Measurements from ENCODE around the gene SVEP1.
A peak's percentile ranks its signal among the peaks of the same experiment; 100 is the strongest.
"Not testable (repeated sequence)": the region's sequence is repeated elsewhere in the genome, so short reads cannot be mapped to it uniquely, and the experiment has no call there.

Gene SVEP1

GRCh38 chr9:110579034-110579861 is at the start of gene SVEP1:
TSS of gene SVEP1 (minus strand) at chr9:110579741. CDS start at chr9:110579543, 198 bp downstream.
- peak; percentile 67 for DNase-seq (ENCODE audit: low spot score)

GRCh38 chr9:110626101-110626829 is 46.7 kb upstream of the SVEP1 start:
- no peak for DNase-seq (ENCODE audit: low spot score)

- peak; percentile 84 for DNase-seq (ENCODE audit: low spot score)
Measured at GRCh38 chr9:110623462-110624025, 44.0 kb upstream of the SVEP1 start.

GRCh38 chr9:110622368-110622767 is 42.8 kb upstream of the SVEP1 start:
- no peak for DNase-seq (ENCODE audit: low spot score)

- DNase-seq (ENCODE audit: low spot score) = peak; percentile 61
Measured at GRCh38 chr9:110620726-110621125, 41.2 kb upstream of the SVEP1 start.

- peak; percentile 22 for DNase-seq (ENCODE audit: low spot score)
Measured at GRCh38 chr9:110619831-110620230, 40.3 kb upstream of the SVEP1 start.

GRCh38 chr9:110615498-110615897 is 36.0 kb upstream of the SVEP1 start:
- no peak for DNase-seq (ENCODE audit: low spot score)

- not testable (repeated sequence) for DNase-seq (ENCODE audit: low spot score)
Measured at GRCh38 chr9:110614576-110614975, 35.0 kb upstream of the SVEP1 start.

- DNase-seq (ENCODE audit: low spot score) = no peak
Measured at GRCh38 chr9:110606179-110606790, 26.7 kb upstream of the SVEP1 start.

GRCh38 chr9:110605565-110605964 is 26.0 kb upstream of the SVEP1 start:
- no peak for DNase-seq (ENCODE audit: low spot score)

GRCh38 chr9:110604171-110604601 is 24.6 kb upstream of the SVEP1 start:
- DNase-seq (ENCODE audit: low spot score) = no peak

- no peak for DNase-seq (ENCODE audit: low spot score)
Measured at GRCh38 chr9:110602281-110602680, 22.7 kb upstream of the SVEP1 start.

- no peak for DNase-seq (ENCODE audit: low spot score)
Measured at GRCh38 chr9:110601098-110601497, 21.6 kb upstream of the SVEP1 start.

GRCh38 chr9:110599468-110599867 is 19.9 kb upstream of the SVEP1 start:
- no peak for DNase-seq (ENCODE audit: low spot score)

GRCh38 chr9:110592044-110592830 is 12.7 kb upstream of the SVEP1 start:
- DNase-seq (ENCODE audit: low spot score) = no peak

- no peak for DNase-seq (ENCODE audit: low spot score)
Measured at GRCh38 chr9:110591526-110591925, 12.0 kb upstream of the SVEP1 start.

- DNase-seq (ENCODE audit: low spot score) = no peak
Measured at GRCh38 chr9:110590816-110591215, 11.3 kb upstream of the SVEP1 start.

- DNase-seq (ENCODE audit: low spot score) = no peak
Measured at GRCh38 chr9:110588296-110588695, 8.8 kb upstream of the SVEP1 start.

GRCh38 chr9:110583237-110583636 is 3.7 kb upstream of the SVEP1 start:
- peak; percentile 57 for DNase-seq (ENCODE audit: low spot score)

GRCh38 chr9:110582156-110582555 is 2.6 kb upstream of the SVEP1 start:
- no peak for DNase-seq (ENCODE audit: low spot score)

GRCh38 chr9:110580850-110581249 is 1.3 kb upstream of the SVEP1 start:
- DNase-seq (ENCODE audit: low spot score) = peak; percentile 62

- DNase-seq (ENCODE audit: low spot score) = peak; percentile 70
Measured at GRCh38 chr9:110579862-110580219, 300 bp upstream of the SVEP1 start.
